ENCODE results near the gene EEF1AKMT2.
A peak's percentile ranks its signal among the peaks of the same experiment; 100 is the strongest.

DNA sequence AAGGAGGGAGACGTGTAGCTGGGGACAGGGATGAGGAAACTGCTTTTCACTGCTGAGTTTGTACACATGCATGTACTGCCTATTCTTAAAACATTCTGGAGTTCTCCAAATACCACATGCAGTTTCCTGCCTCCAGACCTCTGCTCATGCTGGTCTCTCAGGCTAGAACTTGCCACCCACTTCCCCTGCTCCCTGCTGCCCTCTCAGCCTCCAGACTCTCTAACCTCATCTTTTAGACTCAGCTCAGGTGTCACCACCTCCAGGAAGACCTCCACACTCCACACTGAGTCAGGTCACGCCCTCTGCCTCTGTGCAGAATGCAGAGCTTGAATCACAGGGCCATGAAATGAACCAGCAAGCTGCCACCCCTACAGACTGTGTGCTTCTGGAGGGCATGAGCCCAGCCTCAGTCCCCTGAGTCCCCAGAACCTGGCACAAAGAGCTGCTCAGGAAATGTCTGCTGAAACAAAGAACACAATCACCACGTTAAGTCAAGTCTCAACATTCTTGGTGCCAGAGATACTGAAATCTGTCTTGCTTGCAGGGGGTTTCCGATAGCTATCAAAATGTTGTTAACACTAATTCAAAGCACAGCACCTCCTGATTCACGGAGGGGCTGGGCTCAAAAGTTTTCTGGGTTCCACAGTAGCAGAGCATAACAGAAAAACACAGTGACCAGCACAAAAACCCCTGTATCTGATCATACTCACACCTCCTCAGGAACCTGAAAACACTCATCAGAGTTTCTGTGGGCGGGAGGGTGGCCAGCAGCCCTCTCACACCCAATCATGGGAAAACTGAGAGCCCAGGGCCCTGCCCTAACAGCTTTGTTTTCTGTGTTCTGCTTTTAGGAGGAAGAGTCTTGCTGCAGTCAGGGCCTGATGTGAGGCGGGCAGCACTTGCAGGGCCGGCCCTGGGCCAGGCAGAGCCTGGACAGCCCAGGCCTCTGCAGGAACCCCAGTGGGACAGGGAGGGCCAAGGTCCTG lies 68.6 kb downstream of the EEF1AKMT2 start:
- peak in 1 of 3 donors; percentile 43 for TF ChIP-seq POLR2A (IDR thresholded peaks at IDR 0.05)
- TF ChIP-seq, protein P1, sequence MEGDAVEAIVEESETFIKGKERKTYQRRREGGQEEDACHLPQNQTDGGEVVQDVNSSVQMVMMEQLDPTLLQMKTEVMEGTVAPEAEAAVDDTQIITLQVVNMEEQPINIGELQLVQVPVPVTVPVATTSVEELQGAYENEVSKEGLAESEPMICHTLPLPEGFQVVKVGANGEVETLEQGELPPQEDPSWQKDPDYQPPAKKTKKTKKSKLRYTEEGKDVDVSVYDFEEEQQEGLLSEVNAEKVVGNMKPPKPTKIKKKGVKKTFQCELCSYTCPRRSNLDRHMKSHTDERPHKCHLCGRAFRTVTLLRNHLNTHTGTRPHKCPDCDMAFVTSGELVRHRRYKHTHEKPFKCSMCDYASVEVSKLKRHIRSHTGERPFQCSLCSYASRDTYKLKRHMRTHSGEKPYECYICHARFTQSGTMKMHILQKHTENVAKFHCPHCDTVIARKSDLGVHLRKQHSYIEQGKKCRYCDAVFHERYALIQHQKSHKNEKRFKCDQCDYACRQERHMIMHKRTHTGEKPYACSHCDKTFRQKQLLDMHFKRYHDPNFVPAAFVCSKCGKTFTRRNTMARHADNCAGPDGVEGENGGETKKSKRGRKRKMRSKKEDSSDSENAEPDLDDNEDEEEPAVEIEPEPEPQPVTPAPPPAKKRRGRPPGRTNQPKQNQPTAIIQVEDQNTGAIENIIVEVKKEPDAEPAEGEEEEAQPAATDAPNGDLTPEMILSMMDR (IDR thresholded peaks at IDR 0.05): no peak
